Neural progenitor cell (in vitro differentiated cells): ENCODE data around the gene FNTB. TPM values are rescaled to one million over a fixed set of nuclear protein-coding genes. Genes with fewer than 3 reads are reported as not detected.

Experiments
- DNase-seq: peaks from one replicate; pipeline ENCODE4 v3.0.0-alpha.2; 2016; ENCODE audit warnings: low spot score
- H2AFZ ChIP-seq: fragments of 200-600 bp; sonication (generic); replicated peaks from 2 replicates; pipeline ENCODE4 v1.6.1; 2016; ENCODE audit warnings: antibody characterized with exemption
- H3F3A ChIP-seq: fragments of 200-600 bp; sonication (generic); 2 replicates; pipeline ENCODE4 v1.6.1; 2016; ENCODE audit warnings: antibody characterized with exemption, low read depth
- H3K27ac ChIP-seq: fragments of 200-600 bp; sonication (generic); 2 replicates; pipeline ENCODE4 v1.5.1; 2016; ENCODE audit warnings: mild to moderate bottlenecking
- H3K27me3 ChIP-seq: fragments of 200-600 bp; sonication (generic); 2 replicates; pipeline ENCODE4 v1.6.1; 2016; ENCODE audit warnings: mild to moderate bottlenecking, moderate library complexity
- H3K36me3 ChIP-seq: fragments of 200-600 bp; sonication (generic); 2 replicates; pipeline ENCODE4 v1.5.1; 2016
- H3K4me1 ChIP-seq: fragments of 200-600 bp; sonication (generic); 2 replicates; pipeline ENCODE4 v1.6.1; 2016; ENCODE audit warnings: mixed run types
- H3K4me2 ChIP-seq: fragments of 200-600 bp; sonication (generic); 2 replicates; pipeline ENCODE4 v1.6.1; 2016
- H3K4me3 ChIP-seq: fragments of 200-600 bp; sonication (generic); 2 replicates; pipeline ENCODE4 v1.5.1; 2016
- H3K79me2 ChIP-seq: fragments of 200-600 bp; sonication (generic); 2 replicates; pipeline ENCODE4 v1.6.1; 2016; ENCODE audit warnings: low read depth
- H3K9ac ChIP-seq: fragments of 200-600 bp; sonication (generic); 2 replicates; pipeline ENCODE4 v1.6.1; 2016
- H3K9me3 ChIP-seq: fragments of 200-600 bp; sonication (generic); 2 replicates; pipeline ENCODE4 v1.5.1; 2016; ENCODE audit warnings: low read depth
- H4K20me1 ChIP-seq: fragments of 200-600 bp; sonication (generic); 2 replicates; pipeline ENCODE4 v1.6.1; 2016; ENCODE audit warnings: low read depth
- H3K27ac Mint-ChIP-seq: 3 replicates; pipeline ENCODE4 v1.8.0; 2021; ENCODE audit warnings: mixed read lengths
- H3K27me3 Mint-ChIP-seq: 2 replicates; pipeline ENCODE4 v1.8.0; 2022; ENCODE audit warnings: low read depth, mild to moderate bottlenecking, inconsistent platforms, moderate library complexity, mixed read lengths; ENCODE audit not compliant: insufficient read depth
- H3K36me3 Mint-ChIP-seq: 3 replicates; pipeline ENCODE4 v1.8.0; 2021; ENCODE audit warnings: mixed read lengths
- H3K4me1 Mint-ChIP-seq: 3 replicates; pipeline ENCODE4 v1.8.0; 2021; ENCODE audit warnings: mixed read lengths
- H3K4me3 Mint-ChIP-seq: 3 replicates; pipeline ENCODE4 v1.8.0; 2021; ENCODE audit warnings: mild to moderate bottlenecking, moderate library complexity, mixed read lengths
- H3K9me3 Mint-ChIP-seq: 3 replicates; pipeline ENCODE4 v1.8.0; 2020; ENCODE audit warnings: mixed read lengths
- CTCF ChIP-seq: fragments of 200-600 bp; sonication (generic); IDR thresholded peaks from 2 replicates; pipeline ENCODE4 v1.5.1; 2017; ENCODE audit warnings: antibody characterized with exemption, mild to moderate bottlenecking
- EZH2 ChIP-seq: fragments of 200-600 bp; sonication (generic); IDR thresholded peaks from 2 replicates; pipeline ENCODE4 v1.6.1; 2017; ENCODE audit warnings: antibody characterized with exemption, mild to moderate bottlenecking, moderate library complexity
- EZH2phosphoT487 ChIP-seq: fragments of 200-600 bp; sonication (generic); IDR thresholded peaks from 2 replicates; pipeline ENCODE4 v1.6.1; 2017; ENCODE audit warnings: antibody characterized with exemption
- total RNA-seq: library from RNA; depleted of rRNA; stranded (reverse); fragments of >200 nt; gene quantifications from 2 replicates; pipeline ENCODE4 v1.2.3, GENCODE V29; 2015; ENCODE audit warnings: low replicate concordance

Gene FNTB
- total RNA-seq, 1 donor from 2014 or later = 8.0 TPM

- peaks cover 7% of the 10 kb centered on the region for H3K27me3 Mint-ChIP-seq
- H3K27ac Mint-ChIP-seq = no peak overlapping the region
- H3K27ac ChIP-seq = no peak overlapping the region
- H2AFZ ChIP-seq = peak overlapping the region; percentile 90
- H3K9me3 Mint-ChIP-seq = no peaks in the 10 kb centered on the region
- peaks cover 13% of the 10 kb centered on the region for H3K4me1 Mint-ChIP-seq
- TF ChIP-seq CTCF (peak; percentile 16), EZH2phosphoT487 (no peak)
- H3K4me2 ChIP-seq = peak overlapping the region; percentile 90
- DNase-seq = peak; percentile 47
- no peaks in the 10 kb centered on the region for H4K20me1 ChIP-seq
- H3K36me3 ChIP-seq = no peaks in the 10 kb centered on the region
- H3K4me1 ChIP-seq = peaks cover 7% of the 10 kb centered on the region
- peaks cover 28% of the 10 kb centered on the region for H3K79me2 ChIP-seq
- peaks cover 2% of the 10 kb centered on the region for H3K36me3 Mint-ChIP-seq
- peaks cover 13% of the 10 kb centered on the region for H3K27me3 ChIP-seq
- H3F3A ChIP-seq = no peaks in the 10 kb centered on the region
- H3K9ac ChIP-seq = no peak overlapping the region
- H3K4me3 ChIP-seq = peak overlapping the region; percentile 54
- H3K9me3 ChIP-seq = no peaks in the 10 kb centered on the region
- H3K4me3 Mint-ChIP-seq = peak overlapping the region; percentile 96
These were observed 116.6 kb downstream of the FNTB start for GRCh38 chr14:65103150-65103760.

GRCh38 chr14:65104791-65105190 is 118.1 kb downstream of the FNTB start:
- Mint-ChIP-seq H3K27me3 (peaks cover 9% of the 10 kb centered on the region), H3K9me3 (no peaks in the 10 kb centered on the region), H3K4me3 (no peak overlapping the region), H3K4me1 (peaks cover 13% of the 10 kb centered on the region), H3K27ac (no peak overlapping the region), H3K36me3 (peaks cover 2% of the 10 kb centered on the region)
- no peak overlapping the region for H3K9ac ChIP-seq
- no peaks in the 10 kb centered on the region for H4K20me1 ChIP-seq
- TF ChIP-seq EZH2 = no peak
- no peak for TF ChIP-seq EZH2phosphoT487
- no peak for TF ChIP-seq CTCF
- no peaks in the 10 kb centered on the region for H3K9me3 ChIP-seq
- peaks cover 7% of the 10 kb centered on the region for H3K4me1 ChIP-seq
- H3K27ac ChIP-seq = no peak overlapping the region
- H3F3A ChIP-seq = no peaks in the 10 kb centered on the region
- H2AFZ ChIP-seq = no peak overlapping the region
- no peak overlapping the region for H3K4me3 ChIP-seq
- no peaks in the 10 kb centered on the region for H3K36me3 ChIP-seq
- no peak for DNase-seq
- H3K4me2 ChIP-seq = no peak overlapping the region
- peaks cover 13% of the 10 kb centered on the region for H3K27me3 ChIP-seq
- peaks cover 15% of the 10 kb centered on the region for H3K79me2 ChIP-seq

- Mint-ChIP-seq H3K4me1 (peaks cover 12% of the 10 kb centered on the region), H3K4me3 (no peak overlapping the region), H3K27ac (no peak overlapping the region), H3K9me3 (no peaks in the 10 kb centered on the region), H3K36me3 (no peaks in the 10 kb centered on the region), H3K27me3 (peaks cover 12% of the 10 kb centered on the region)
- Histone ChIP-seq H2AFZ (no peak overlapping the region), H3K27ac (no peak overlapping the region), H3K9me3 (no peaks in the 10 kb centered on the region), H3K9ac (no peak overlapping the region), H3K79me2 (peaks cover 2% of the 10 kb centered on the region), H3K4me2 (no peak overlapping the region), H3K4me3 (no peak overlapping the region), H4K20me1 (no peaks in the 10 kb centered on the region), H3K27me3 (peaks cover 13% of the 10 kb centered on the region), H3K36me3 (no peaks in the 10 kb centered on the region), H3K4me1 (peaks cover under 1% of the 10 kb centered on the region), H3F3A (no peaks in the 10 kb centered on the region)
- no peak for TF ChIP-seq EZH2
- TF ChIP-seq CTCF = no peak
- TF ChIP-seq EZH2phosphoT487 = no peak
- DNase-seq = no peak
These were observed 119.6 kb downstream of the FNTB start for GRCh38 chr14:65106316-65106715.
